RWPE2 (cell line): ENCODE results near the gene IGSF1.

Source experiments
- ATAC-seq: fragments of 200-7000 bp; cut with Tn5 transposase; 3 replicates; pipeline ENCODE4 v1.9.1; 2021; ENCODE audit warnings: low read depth
- DNase-seq: peaks from one replicate; pipeline ENCODE4 v3.0.0-alpha.2; 2020; ENCODE audit warnings: low spot score
- H3K27ac ChIP-seq: fragments of 450-650 bp; 2 replicates; pipeline ENCODE4 v1.5.1; 2017; ENCODE audit warnings: mild to moderate bottlenecking; ENCODE audit not compliant: poor library complexity, severe bottlenecking
- H3K27me3 ChIP-seq: fragments of 250-450 bp; sonication (Bioruptor Pico); 2 replicates; pipeline ENCODE4 v1.5.1; 2021; ENCODE audit warnings: mild to moderate bottlenecking, moderate library complexity; ENCODE audit not compliant: insufficient read depth, poor library complexity, severe bottlenecking
- H3K36me3 ChIP-seq: fragments of 250-450 bp; sonication (Bioruptor Pico); 2 replicates; pipeline ENCODE4 v1.5.1; 2020; ENCODE audit warnings: low read depth, mild to moderate bottlenecking, moderate library complexity
- H3K4me1 ChIP-seq: fragments of 250-450 bp; sonication (Bioruptor Pico); 2 replicates; pipeline ENCODE4 v1.5.1; 2021; ENCODE audit warnings: mild to moderate bottlenecking, moderate library complexity; ENCODE audit not compliant: insufficient read depth, poor library complexity, severe bottlenecking
- H3K4me3 ChIP-seq: fragments of 250-450 bp; sonication (Bioruptor Pico); 2 replicates; pipeline ENCODE4 v1.5.1; 2021; ENCODE audit warnings: mild to moderate bottlenecking, moderate library complexity; ENCODE audit not compliant: severe bottlenecking
- H3K9me3 ChIP-seq: fragments of 250-450 bp; sonication (Bioruptor Pico); 2 replicates; pipeline ENCODE4 v1.5.1; 2021; ENCODE audit warnings: mild to moderate bottlenecking, moderate library complexity; ENCODE audit not compliant: severe bottlenecking
- TF ChIP-seq, protein P1 (sequence below): fragments of 450-650 bp; IDR thresholded peaks from one replicate; pipeline ENCODE4 v1.5.1; 2017; ENCODE audit warnings: mild to moderate bottlenecking, moderate library complexity; ENCODE audit not compliant: poor library complexity, severe bottlenecking

The IGSF1 gene

GRCh38 chrX:131305926-131306325 lies 16.8 kb upstream of the IGSF1 start:
- Histone ChIP-seq H3K27ac (no peak overlapping the region), H3K4me3 (no peak overlapping the region), H3K9me3 (no peaks in the 10 kb centered on the region), H3K36me3 (no peaks in the 10 kb centered on the region), H3K27me3 (no peaks in the 10 kb centered on the region), H3K4me1 (no peaks in the 10 kb centered on the region)
- ATAC-seq = no peak
- TF ChIP-seq, protein P1, sequence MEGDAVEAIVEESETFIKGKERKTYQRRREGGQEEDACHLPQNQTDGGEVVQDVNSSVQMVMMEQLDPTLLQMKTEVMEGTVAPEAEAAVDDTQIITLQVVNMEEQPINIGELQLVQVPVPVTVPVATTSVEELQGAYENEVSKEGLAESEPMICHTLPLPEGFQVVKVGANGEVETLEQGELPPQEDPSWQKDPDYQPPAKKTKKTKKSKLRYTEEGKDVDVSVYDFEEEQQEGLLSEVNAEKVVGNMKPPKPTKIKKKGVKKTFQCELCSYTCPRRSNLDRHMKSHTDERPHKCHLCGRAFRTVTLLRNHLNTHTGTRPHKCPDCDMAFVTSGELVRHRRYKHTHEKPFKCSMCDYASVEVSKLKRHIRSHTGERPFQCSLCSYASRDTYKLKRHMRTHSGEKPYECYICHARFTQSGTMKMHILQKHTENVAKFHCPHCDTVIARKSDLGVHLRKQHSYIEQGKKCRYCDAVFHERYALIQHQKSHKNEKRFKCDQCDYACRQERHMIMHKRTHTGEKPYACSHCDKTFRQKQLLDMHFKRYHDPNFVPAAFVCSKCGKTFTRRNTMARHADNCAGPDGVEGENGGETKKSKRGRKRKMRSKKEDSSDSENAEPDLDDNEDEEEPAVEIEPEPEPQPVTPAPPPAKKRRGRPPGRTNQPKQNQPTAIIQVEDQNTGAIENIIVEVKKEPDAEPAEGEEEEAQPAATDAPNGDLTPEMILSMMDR = no peak
- no peak for DNase-seq

- DNase-seq (no peak), ATAC-seq (no peak)
- TF ChIP-seq, protein P1 = no peak
- Histone ChIP-seq H3K36me3 (no peaks in the 10 kb centered on the region), H3K4me3 (no peak overlapping the region), H3K9me3 (no peaks in the 10 kb centered on the region), H3K4me1 (no peaks in the 10 kb centered on the region), H3K27me3 (no peaks in the 10 kb centered on the region), H3K27ac (no peak overlapping the region)
Measured at GRCh38 chrX:131302701-131303100, 13.6 kb upstream of the IGSF1 start.

- no peak for DNase-seq
- H3K36me3 ChIP-seq = no peaks in the 10 kb centered on the region
- no peaks in the 10 kb centered on the region for H3K9me3 ChIP-seq
- ATAC-seq = no peak
- H3K4me3 ChIP-seq = no peak overlapping the region
- TF ChIP-seq, protein P1 = no peak
- H3K4me1 ChIP-seq = no peaks in the 10 kb centered on the region
- H3K27ac ChIP-seq = no peak overlapping the region
- H3K27me3 ChIP-seq = no peaks in the 10 kb centered on the region
Measured at GRCh38 chrX:131301155-131301554, 12.0 kb upstream of the IGSF1 start.

DNA sequence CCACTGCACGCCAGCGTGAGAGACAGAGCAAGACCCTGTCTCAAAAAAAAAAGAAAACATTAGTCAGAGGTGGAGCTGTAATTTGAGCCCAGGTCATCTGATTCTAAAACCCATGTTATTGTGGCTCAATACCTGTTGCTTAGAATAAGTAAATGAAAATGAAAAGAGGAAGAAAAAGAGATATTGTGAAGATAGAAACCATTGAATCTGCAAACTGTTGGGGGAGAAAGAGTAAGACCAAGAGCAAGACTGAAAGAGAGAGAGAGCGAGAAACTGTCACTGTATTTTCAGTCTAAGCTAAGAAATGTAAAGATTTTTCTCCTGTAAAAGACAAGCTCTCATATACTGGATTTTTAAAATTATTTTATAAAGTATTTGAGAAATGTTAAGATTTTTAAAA lies 9.7 kb upstream of the IGSF1 start:
- H3K4me3 ChIP-seq = no peak overlapping the region
- DNase-seq (no peak), ATAC-seq (no peak)
- no peaks in the 10 kb centered on the region for H3K36me3 ChIP-seq
- H3K9me3 ChIP-seq = no peaks in the 10 kb centered on the region
- TF ChIP-seq, protein P1 = no peak
- no peaks in the 10 kb centered on the region for H3K27me3 ChIP-seq
- H3K27ac ChIP-seq = no peak overlapping the region
- no peaks in the 10 kb centered on the region for H3K4me1 ChIP-seq

GRCh38 chrX:131298036-131298435 lies 8.9 kb upstream of the IGSF1 start:
- no peaks in the 10 kb centered on the region for H3K36me3 ChIP-seq
- no peak for DNase-seq
- H3K4me3 ChIP-seq = no peak overlapping the region
- TF ChIP-seq, protein P1 = no peak
- H3K27me3 ChIP-seq = no peaks in the 10 kb centered on the region
- no peak overlapping the region for H3K27ac ChIP-seq
- no peak for ATAC-seq
- no peaks in the 10 kb centered on the region for H3K4me1 ChIP-seq
- H3K9me3 ChIP-seq = no peaks in the 10 kb centered on the region
